ACC112 (cell line): ENCODE results near the gene BAX.

Source experiments
- H2AFZ ChIP-seq: fragments of 200-600 bp; sonication (generic); one replicate; pipeline ENCODE4 v1.6.0; 2017; ENCODE audit warnings: antibody characterized with exemption, low read length; ENCODE audit not compliant: unreplicated experiment
- H3K27ac ChIP-seq: fragments of 200-600 bp; sonication (generic); 2 replicates; pipeline ENCODE4 v1.5.1; 2014; ENCODE audit warnings: low read depth, mild to moderate bottlenecking, antibody characterized with exemption, low read length, moderate library complexity
- H3K27me3 ChIP-seq: fragments of 200-600 bp; sonication (generic); 2 replicates; pipeline ENCODE4 v1.6.1; 2014; ENCODE audit warnings: mild to moderate bottlenecking, antibody characterized with exemption, low read length, moderate library complexity, mixed read lengths; ENCODE audit not compliant: insufficient read depth
- H3K36me3 ChIP-seq: fragments of 200-600 bp; sonication (generic); 2 replicates; pipeline ENCODE4 v1.6.1; 2016; ENCODE audit warnings: mild to moderate bottlenecking, antibody characterized with exemption, low read length, moderate library complexity, mixed read lengths; ENCODE audit not compliant: insufficient read depth
- H3K4me1 ChIP-seq: fragments of 200-600 bp; sonication (generic); one replicate; pipeline ENCODE4 v1.6.1; 2016; ENCODE audit warnings: low read length, mixed read lengths; ENCODE audit not compliant: insufficient read depth, unreplicated experiment, control insufficient read depth
- H3K4me3 ChIP-seq: fragments of 200-600 bp; sonication (generic); 2 replicates; pipeline ENCODE4 v1.5.1; 2014; ENCODE audit warnings: mild to moderate bottlenecking, low read depth, low read length
- H3K79me2 ChIP-seq: fragments of 200-600 bp; sonication (generic); one replicate; pipeline ENCODE4 v1.6.0; 2016; ENCODE audit warnings: low read length; ENCODE audit not compliant: control insufficient read depth, unreplicated experiment, insufficient read depth

The BAX gene

DNA sequence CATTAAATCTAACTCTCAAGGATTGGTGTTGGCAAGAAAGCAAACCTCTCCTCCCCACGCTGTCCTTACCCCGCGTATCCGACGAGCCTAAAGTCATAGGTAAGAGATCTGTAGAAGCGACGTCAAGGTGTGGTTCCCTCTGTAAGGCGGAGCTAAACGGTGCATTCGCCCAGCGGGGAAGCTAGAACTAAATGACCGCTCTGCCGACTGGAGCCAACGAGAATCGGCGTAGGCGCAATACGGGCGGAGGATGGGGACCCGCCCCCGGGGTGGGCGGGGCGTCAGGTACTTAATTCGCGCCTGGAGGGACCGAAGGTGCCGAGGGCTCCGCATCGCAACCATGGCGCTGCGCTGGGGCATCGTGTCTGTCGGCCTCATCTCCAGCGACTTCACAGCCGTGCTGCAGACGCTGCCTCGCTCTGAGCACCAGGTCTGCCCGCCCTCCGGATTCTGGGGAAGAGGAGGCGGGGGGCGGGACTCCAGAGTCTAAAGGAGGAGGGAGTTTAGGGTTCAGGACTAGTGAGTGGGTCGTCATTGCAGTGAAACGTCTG lies 21.2 kb upstream of the BAX start, which contains the start of gene DHDH:
Gene DHDH, plus strand, starts transcription at position 318 of the 551 bp plus-strand sequence. Its CDS starts 23 bp downstream, at position 341.
- Histone ChIP-seq H3K27me3 (no peaks in the 10 kb centered on the region), H3K36me3 (no peaks in the 10 kb centered on the region), H3K27ac (no peak within 1 kb of the TSS), H3K4me3 (peak within 1 kb of the TSS; percentile 71), H3K4me1 (peaks cover 4% of the 10 kb centered on the region), H3K79me2 (no peaks in the 10 kb centered on the region), H2AFZ (peak within 1 kb of the TSS; percentile 76)

DNA sequence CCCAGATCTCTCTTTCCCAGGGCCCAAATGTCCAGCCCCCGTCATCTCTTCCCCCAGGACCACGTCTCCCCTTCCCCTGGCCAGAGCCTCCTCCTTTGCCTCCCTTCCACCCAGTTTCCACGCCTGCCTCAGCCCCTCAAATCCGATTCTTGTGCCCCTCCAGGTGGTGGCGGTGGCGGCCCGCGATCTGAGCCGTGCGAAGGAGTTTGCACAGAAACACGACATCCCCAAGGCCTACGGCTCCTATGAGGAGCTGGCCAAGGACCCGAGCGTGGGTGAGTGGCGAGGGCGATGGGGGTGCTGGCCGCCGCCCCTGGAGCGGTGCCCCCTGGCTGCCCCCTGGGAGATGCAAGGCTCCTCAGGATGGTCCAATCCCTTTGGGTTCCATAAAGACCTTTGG lies 19.8 kb upstream of the BAX start:
- H3K4me3 ChIP-seq = no peak overlapping the region
- H3K27me3 ChIP-seq = no peaks in the 10 kb centered on the region
- no peak overlapping the region for H2AFZ ChIP-seq

GRCh38 chr19:48935864-48936263 lies 18.8 kb upstream of the BAX start:
- Histone ChIP-seq H3K4me3 (no peak overlapping the region), H3K27ac (no peak overlapping the region), H2AFZ (no peak overlapping the region), H3K36me3 (no peaks in the 10 kb centered on the region), H3K4me1 (peaks cover 4% of the 10 kb centered on the region), H3K79me2 (no peaks in the 10 kb centered on the region), H3K27me3 (no peaks in the 10 kb centered on the region)

More for the DNA sequence above, 19.8 kb upstream of the BAX start:
- Histone ChIP-seq H3K36me3 (no peaks in the 10 kb centered on the region), H3K27ac (no peak overlapping the region), H3K79me2 (no peaks in the 10 kb centered on the region), H3K4me1 (peaks cover 4% of the 10 kb centered on the region)

DNA sequence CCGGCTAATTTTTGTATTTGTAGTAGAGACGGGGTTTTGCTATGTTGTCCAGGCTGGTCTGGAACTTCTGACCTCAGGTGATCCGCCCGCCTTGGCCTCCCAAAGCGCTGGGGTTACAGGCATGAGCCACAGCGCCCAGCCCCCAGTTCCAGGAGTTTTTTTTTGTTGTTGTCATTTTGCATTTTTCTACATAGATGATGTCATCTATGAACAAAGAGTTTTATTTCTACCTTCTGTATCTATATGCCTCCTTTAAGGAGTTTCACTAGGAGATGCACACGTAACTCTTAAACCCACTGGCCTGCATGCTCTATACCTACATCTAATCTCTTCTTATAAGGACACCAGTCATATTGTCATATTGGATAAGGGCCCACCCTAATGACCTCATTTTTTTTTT lies 16.4 kb upstream of the BAX start:
- Histone ChIP-seq H3K27ac (no peak overlapping the region), H3K4me1 (no peaks in the 10 kb centered on the region), H3K36me3 (no peaks in the 10 kb centered on the region), H2AFZ (no peak overlapping the region), H3K79me2 (no peaks in the 10 kb centered on the region), H3K27me3 (no peaks in the 10 kb centered on the region), H3K4me3 (no peak overlapping the region)

GRCh38 chr19:48940902-48941301 lies 13.8 kb upstream of the BAX start:
- H3K79me2 ChIP-seq = no peaks in the 10 kb centered on the region
- no peak overlapping the region for H3K27ac ChIP-seq
- H3K36me3 ChIP-seq = no peaks in the 10 kb centered on the region
- H3K27me3 ChIP-seq = no peaks in the 10 kb centered on the region
- H3K4me1 ChIP-seq = no peaks in the 10 kb centered on the region
- no peak overlapping the region for H2AFZ ChIP-seq
- no peak overlapping the region for H3K4me3 ChIP-seq

DNA sequence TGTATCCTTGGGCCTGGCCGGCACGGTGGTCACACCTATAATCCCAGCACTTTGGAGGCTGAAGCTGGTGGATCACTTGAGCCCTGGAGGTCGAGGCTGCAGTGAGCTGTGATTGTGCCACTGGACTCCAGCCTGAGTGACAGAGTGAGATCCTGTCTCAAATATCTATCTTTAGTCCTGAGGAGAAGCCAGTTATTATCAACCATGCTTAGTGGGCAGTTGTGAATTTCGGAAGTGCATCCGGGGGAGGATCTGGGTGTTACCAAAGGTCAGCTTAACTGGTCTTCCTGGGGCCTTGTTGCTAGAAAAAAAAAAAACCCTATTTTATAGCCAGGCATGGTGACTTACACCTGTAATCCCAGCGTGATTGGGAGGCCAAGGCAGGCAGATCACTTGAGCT lies 11.6 kb upstream of the BAX start:
- Histone ChIP-seq H3K79me2 (no peaks in the 10 kb centered on the region), H3K4me3 (no peak overlapping the region), H3K27ac (no peak overlapping the region), H3K27me3 (no peaks in the 10 kb centered on the region), H2AFZ (no peak overlapping the region), H3K36me3 (no peaks in the 10 kb centered on the region), H3K4me1 (no peaks in the 10 kb centered on the region)

DNA sequence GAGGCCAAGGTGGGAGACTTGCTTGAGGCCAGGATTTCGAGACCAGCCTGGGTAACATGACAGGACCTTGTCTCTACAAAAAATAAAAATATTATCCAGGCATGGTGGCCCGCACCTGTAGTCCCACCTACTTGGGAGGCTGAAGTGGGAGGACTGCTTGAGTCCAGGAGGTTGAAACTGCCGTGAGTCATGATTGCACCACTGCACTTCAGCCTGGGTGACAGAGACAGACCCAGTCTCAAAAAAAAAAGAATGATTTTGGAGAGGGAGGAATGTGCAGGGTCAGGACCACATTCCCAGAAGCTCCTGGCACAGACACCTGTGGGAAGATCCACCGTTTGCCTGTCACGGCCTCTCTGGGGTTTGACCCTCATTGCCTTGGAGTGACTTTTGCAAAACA lies 9.3 kb upstream of the BAX start:
- no peaks in the 10 kb centered on the region for H3K36me3 ChIP-seq
- H3K79me2 ChIP-seq = no peaks in the 10 kb centered on the region
- no peak overlapping the region for H3K4me3 ChIP-seq
- no peak overlapping the region for H3K27ac ChIP-seq
- no peaks in the 10 kb centered on the region for H3K27me3 ChIP-seq
- H2AFZ ChIP-seq = no peak overlapping the region
- H3K4me1 ChIP-seq = no peaks in the 10 kb centered on the region

DNA sequence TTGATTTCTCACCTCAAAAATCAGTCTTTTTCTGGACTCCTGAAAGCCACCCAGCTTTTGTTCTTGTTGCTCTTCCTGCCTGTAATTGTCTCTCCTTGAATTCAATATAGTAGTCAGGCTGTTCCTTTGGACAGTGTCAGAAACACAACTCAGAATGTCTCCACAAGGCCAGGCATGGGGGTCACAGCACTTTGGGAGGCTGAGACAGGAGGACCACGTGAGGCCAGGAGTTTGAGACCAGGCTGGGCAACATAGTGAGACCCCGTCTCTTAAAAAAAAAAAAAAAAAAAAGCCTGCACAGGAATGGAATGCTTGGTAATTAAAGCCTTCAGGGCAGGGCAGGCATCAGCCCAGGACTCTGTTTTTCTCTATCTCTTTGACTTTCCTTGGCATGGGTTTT lies 8.9 kb upstream of the BAX start:
- Histone ChIP-seq H3K36me3 (no peaks in the 10 kb centered on the region), H3K4me3 (no peak overlapping the region), H3K4me1 (no peaks in the 10 kb centered on the region), H2AFZ (no peak overlapping the region), H3K27me3 (no peaks in the 10 kb centered on the region), H3K27ac (no peak overlapping the region), H3K79me2 (no peaks in the 10 kb centered on the region)

DNA sequence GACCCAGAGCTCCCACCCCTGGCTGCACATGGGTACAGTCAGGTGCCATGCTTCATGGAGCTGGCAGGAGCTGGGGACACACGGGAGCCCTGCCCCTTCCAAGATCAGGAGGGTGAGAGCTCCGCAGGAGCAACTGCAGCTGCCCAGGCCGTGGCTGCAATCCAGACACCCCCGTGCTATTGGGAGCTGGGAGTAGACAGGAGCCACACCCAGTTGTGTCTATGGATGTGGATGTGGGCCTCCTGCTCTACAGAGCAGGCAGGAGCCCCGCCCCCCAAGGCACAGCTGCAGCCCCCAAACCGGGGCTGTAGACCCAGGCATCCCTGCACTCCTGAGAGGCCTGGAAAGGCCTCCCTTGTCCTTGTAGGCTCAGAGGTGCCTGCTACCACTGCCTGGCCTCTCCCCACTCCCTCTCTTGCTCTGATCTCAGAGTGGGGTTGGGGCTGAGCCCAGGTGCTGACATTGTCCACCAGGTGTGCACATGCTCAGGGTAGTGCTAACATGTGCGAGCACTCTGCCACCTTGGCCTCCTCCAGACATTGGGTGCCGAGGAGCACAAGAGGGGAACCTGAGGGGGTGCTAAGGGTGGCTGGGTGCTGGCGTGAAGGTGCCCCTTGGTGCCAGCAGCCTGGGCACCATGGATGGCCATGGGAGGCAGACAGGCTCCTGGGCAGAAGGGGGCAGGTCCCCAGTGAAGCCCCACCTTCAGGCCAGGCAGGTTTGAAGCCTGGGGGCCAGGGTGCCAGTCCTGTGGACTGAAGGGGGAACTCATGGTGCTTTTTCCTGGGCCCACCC lies 8.0 kb upstream of the BAX start:
- H3K27ac ChIP-seq = no peak overlapping the region
- no peaks in the 10 kb centered on the region for H3K36me3 ChIP-seq
- H2AFZ ChIP-seq = no peak overlapping the region
- no peak overlapping the region for H3K4me3 ChIP-seq
- no peaks in the 10 kb centered on the region for H3K4me1 ChIP-seq
- H3K79me2 ChIP-seq = no peaks in the 10 kb centered on the region
- no peaks in the 10 kb centered on the region for H3K27me3 ChIP-seq

DNA sequence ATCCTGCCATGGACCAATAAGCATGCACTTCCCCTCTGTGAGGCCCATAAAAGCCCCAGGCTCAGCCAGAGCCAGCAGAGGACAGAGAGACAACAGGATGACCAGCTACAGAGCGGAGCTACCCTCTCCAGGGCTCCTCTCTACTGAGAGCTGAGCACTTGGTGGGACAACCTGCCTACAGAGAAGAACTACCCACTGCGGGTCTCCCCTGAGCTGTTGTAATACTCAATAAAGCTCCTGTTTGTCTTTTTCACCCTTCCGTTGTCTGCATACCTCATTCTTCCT lies 7.5 kb upstream of the BAX start:
- no peak overlapping the region for H3K27ac ChIP-seq
- no peaks in the 10 kb centered on the region for H3K4me1 ChIP-seq
- no peak overlapping the region for H2AFZ ChIP-seq
- no peak overlapping the region for H3K4me3 ChIP-seq
- H3K27me3 ChIP-seq = no peaks in the 10 kb centered on the region
- no peaks in the 10 kb centered on the region for H3K79me2 ChIP-seq
- H3K36me3 ChIP-seq = no peaks in the 10 kb centered on the region

GRCh38 chr19:48950159-48950558 lies 4.5 kb upstream of the BAX start:
- no peaks in the 10 kb centered on the region for H3K27me3 ChIP-seq
- H3K36me3 ChIP-seq = no peaks in the 10 kb centered on the region
- no peak overlapping the region for H3K4me3 ChIP-seq
- peaks cover 3% of the 10 kb centered on the region for H3K79me2 ChIP-seq
- no peak overlapping the region for H3K27ac ChIP-seq
- H3K4me1 ChIP-seq = no peaks in the 10 kb centered on the region
- no peak overlapping the region for H2AFZ ChIP-seq
